Fibroblast of pulmonary artery (primary cell): ENCODE results near the gene NTPCR.

ENCODE experiments used
- DNase-seq: peaks from one replicate; pipeline ENCODE4 v3.0.0-alpha.2; 2010; ENCODE audit warnings: low read depth
- H3K4me3 ChIP-seq: replicated peaks from 2 replicates; pipeline ENCODE4 v1.5.1; 2011; ENCODE audit warnings: low read depth, mild to moderate bottlenecking, control low read depth, low read length, moderate library complexity
- CTCF ChIP-seq: IDR thresholded peaks from 2 replicates; pipeline ENCODE4 v1.5.1; 2011; ENCODE audit warnings: mild to moderate bottlenecking, control low read depth, low read length, inconsistent platforms; ENCODE audit errors: missing control alignments

NTPCR gene

DNA sequence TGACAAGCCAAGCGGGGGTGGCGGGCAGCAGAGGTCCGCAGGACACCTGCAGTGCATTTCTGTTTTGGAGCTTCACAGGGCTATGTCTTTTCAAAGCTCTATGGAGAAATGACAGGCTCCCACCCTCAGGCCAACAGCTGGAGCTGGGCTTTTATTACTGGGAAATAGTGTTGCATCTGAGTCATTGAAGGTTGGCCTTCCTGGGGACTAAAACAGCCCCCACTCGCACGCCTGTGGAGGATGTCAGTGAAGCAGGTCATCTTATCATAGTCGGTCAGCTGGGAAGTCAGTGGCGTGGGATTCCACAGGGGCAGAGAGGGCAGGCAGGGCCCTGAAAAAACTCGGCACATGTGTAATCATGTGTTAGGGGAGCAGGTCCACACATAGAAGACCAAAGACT lies 55.3 kb downstream of the NTPCR start:
- DNase-seq, result peak; percentile 32
- TF ChIP-seq CTCF, result no peak
- H3K4me3 ChIP-seq, result no peak overlapping the region

DNA sequence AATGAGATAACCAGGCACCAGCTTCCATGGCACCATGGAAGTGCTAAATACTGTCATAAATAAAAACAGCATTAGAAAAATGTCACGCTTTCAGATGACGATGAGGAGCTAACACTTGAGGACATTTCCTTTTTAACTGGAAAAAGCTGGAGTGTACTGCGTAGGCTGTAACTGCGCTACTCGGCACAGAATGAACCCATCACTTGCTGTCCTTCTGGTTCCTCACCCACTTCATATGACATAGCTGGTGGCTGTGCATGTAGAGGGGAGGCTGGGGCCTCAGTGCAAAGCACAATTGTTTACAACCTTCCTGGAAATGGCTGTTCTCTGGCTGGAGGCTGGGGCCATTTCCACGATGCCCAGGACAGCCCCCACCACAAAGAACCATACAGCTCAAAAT lies 55.7 kb downstream of the NTPCR start:
- TF ChIP-seq CTCF, result no peak
- no peak overlapping the region for H3K4me3 ChIP-seq
- DNase-seq, result no peak

DNA sequence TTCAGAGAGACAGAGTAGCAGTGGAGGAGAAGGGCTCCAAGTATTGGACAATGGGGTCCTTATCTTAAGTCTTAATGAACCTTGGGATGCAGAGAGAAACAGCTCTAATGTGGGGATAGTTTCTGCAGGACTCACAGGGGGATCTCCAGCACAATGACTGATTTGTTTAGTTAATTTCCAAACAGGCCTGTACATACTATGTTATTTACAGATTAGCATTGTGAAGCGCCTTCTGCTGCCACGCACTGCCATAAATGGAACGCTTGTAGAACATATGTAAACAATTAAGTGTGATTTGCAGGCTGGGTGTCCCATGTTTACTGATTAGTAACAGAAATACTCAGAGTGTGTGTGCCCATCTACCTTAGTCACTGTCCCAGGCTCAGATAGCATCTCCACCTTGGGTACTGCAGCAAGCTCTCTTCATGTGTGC lies 56.1 kb downstream of the NTPCR start:
- no peak overlapping the region for H3K4me3 ChIP-seq
- no peak for DNase-seq
- TF ChIP-seq CTCF, result no peak

DNA sequence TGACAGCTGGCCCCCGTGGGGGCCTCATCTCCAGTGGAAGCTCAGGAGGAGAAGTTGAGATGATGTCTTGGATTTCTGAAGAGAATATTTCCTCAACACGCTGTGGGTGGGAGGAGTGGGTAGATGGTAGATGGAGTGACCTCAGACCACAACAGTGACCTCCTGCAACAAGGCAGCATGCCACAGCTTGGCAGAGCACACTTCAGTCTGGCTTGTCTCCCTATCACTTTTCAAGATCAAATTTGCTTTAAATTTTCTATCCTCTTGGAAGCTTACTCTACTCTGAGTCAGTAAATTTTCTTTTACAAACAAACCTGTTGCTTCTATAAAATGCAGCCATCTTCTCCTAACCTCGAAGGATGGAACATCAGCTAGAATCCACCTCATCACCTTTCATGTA lies 59.7 kb downstream of the NTPCR start:
- no peak for DNase-seq
- TF ChIP-seq CTCF, result no peak
- H3K4me3 ChIP-seq, result no peak overlapping the region

GRCh38 chr1:233012021-233012420 lies 61.6 kb downstream of the NTPCR start:
- no peak for TF ChIP-seq CTCF

GRCh38 chr1:233015965-233016364 lies 65.6 kb downstream of the NTPCR start:
- no peak overlapping the region for H3K4me3 ChIP-seq
- DNase-seq, result no peak
- TF ChIP-seq CTCF, result no peak

More at GRCh38 chr1:233012021-233012420, 61.6 kb downstream of the NTPCR start:
- no peak for DNase-seq
- H3K4me3 ChIP-seq, result no peak overlapping the region

DNA sequence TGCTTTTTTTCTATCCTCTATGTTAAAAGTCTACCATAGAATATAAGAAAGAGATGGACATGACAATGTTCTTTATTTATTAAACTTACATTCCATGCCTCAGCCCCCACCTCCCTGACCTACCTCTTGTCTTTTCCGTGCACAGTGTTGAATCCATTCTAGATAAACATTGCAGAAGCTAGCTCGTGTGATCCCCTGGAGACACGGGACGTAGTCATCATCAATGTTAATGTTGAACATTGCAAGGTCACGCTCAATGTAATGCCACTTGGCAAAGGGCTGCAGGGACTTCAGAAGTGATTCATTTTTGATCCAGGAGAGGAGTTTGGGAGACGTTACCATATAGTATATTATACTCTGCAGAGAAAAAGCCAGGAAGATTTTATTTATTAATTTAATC lies 66.4 kb downstream of the NTPCR start:
- H3K4me3 ChIP-seq, result no peak overlapping the region
- DNase-seq, result no peak
- no peak for TF ChIP-seq CTCF
